22Rv1 (cell line): Measurements from ENCODE around the gene TBC1D2B.
"Not testable (repeated sequence)": the region's sequence is repeated elsewhere in the genome, so short reads cannot be mapped to it uniquely, and the experiment has no call there.

Source experiments
- H3K27ac ChIP-seq: fragments of 450-650 bp; 2 replicates; pipeline ENCODE4 v1.5.1; 2017
- CTCF ChIP-seq: fragments of 450-650 bp; IDR thresholded peaks from 2 replicates; pipeline ENCODE4 v1.5.1; 2017; ENCODE audit warnings: mild to moderate bottlenecking
- ZFX ChIP-seq: fragments of 450-650 bp; IDR thresholded peaks from 2 replicates; pipeline ENCODE4 v1.6.1; 2017; ENCODE audit warnings: antibody characterized with exemption, borderline replicate concordance

The TBC1D2B gene

GRCh38 chr15:77985031-77985930, 92.2 kb downstream of the TBC1D2B start:
- TF ChIP-seq CTCF (no peak), ZFX (no peak)
- no peak overlapping the region for H3K27ac ChIP-seq

GRCh38 chr15:77984446-77984861, 93.1 kb downstream of the TBC1D2B start:
- TF ChIP-seq CTCF = no peak
- H3K27ac ChIP-seq = no peak overlapping the region

GRCh38 chr15:77983708-77984445, 93.6 kb downstream of the TBC1D2B start:
- TF ChIP-seq ZFX (no peak), CTCF (no peak)
- no peak overlapping the region for H3K27ac ChIP-seq

GRCh38 chr15:77983091-77983707, 94.3 kb downstream of the TBC1D2B start:
- no peak for TF ChIP-seq CTCF
- TF ChIP-seq ZFX = no peak

GRCh38 chr15:77982127-77982490, 95.4 kb downstream of the TBC1D2B start:
- no peak overlapping the region for H3K27ac ChIP-seq
- TF ChIP-seq ZFX = no peak
- TF ChIP-seq CTCF = no peak

More at GRCh38 chr15:77983091-77983707, 94.3 kb downstream of the TBC1D2B start:
- H3K27ac ChIP-seq = no peak overlapping the region

DNA sequence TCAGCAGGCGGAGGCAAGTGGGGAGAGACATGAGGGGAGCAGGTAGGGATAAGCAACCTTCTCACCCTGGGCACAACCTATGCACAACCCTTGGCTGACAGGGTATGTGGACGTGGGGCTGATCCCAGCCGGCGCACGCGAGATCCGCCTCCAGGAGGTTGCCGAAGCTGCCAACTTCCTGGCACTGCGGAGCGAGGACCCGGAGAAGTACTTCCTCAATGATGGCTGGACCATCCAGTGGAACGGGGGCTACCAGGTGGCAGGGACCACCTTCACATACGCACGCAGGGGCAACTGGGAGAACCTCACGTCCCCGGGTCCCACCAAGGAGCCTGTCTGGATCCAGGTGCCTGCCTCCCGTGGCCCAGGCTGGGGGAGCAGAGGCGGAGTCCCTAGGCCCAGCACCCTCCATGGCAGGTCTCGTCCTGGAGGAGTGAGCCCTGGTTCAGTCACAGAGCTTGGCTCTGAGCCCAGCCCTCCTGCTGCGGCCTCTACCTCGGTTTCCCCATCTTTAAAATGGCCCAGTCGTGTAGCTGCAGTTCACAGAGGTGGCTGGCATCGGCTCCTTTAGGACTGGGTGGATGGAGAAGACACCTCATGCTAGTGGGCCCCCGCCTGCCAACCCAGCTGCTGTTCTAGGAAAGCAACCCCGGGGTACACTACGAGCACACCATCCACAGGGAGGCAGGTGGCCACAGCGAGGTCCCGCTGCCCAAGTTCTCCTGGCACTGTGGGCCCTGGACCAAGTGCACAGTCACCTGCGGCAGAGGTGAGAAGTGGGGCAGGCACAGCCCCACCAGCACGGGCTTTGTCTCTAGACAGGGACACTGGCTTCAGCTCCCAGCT, 96.0 kb downstream of the TBC1D2B start:
- no peak overlapping the region for H3K27ac ChIP-seq
- TF ChIP-seq ZFX (no peak), CTCF (no peak)

GRCh38 chr15:77980674-77981073, 96.8 kb downstream of the TBC1D2B start:
- not testable (repeated sequence) for H3K27ac ChIP-seq
